Bronchial epithelial cell (primary cell): ENCODE data around the gene GNLY. TPM values are rescaled to one million over a fixed set of nuclear protein-coding genes. Genes with fewer than 3 reads are reported as not detected.

Experiments used
- DNase-seq: peaks from one replicate; pipeline ENCODE4 v3.0.0-alpha.2; 2010; ENCODE audit warnings: low read depth
- FAIRE-seq: peaks from 2 replicates; lab custom pipeline; 2011; peaks lifted over from hg19 to GRCh38; lab: Jason Lieb, UNC
- H3K27me3 ChIP-seq: 2 replicates; pipeline ENCODE4 v1.5.1; 2011; ENCODE audit warnings: low read length; ENCODE audit not compliant: control insufficient read depth, insufficient read depth
- H3K36me3 ChIP-seq: 2 replicates; pipeline ENCODE4 v1.5.1; 2011; ENCODE audit warnings: low read length; ENCODE audit not compliant: control insufficient read depth, insufficient read depth
- H3K4me3 ChIP-seq: 2 replicates; pipeline ENCODE4 v1.5.1; 2011; ENCODE audit warnings: mild to moderate bottlenecking, low read depth, low read length, control low read depth
- CTCF ChIP-seq: IDR thresholded peaks from 2 replicates; pipeline ENCODE4 v1.5.1; 2011; ENCODE audit warnings: mild to moderate bottlenecking, moderate library complexity, low read length, control low read depth, inconsistent platforms; ENCODE audit not compliant: insufficient read depth, severe bottlenecking
- total RNA-seq: library from RNA; depleted of rRNA; stranded (reverse); fragments of >200 nt; gene quantifications from 2 replicates; pipeline ENCODE4 v1.2.1, GENCODE V29; 2014

Gene GNLY
- total RNA-seq, 1 donor from 2014 or later, result not detected

GRCh38 chr2:85672456-85672855 lies 21.7 kb upstream of the GNLY start:
- no peak for TF ChIP-seq CTCF
- Histone ChIP-seq H3K36me3 (no peaks in the 10 kb centered on the region), H3K4me3 (no peak overlapping the region), H3K27me3 (peaks cover 5% of the 10 kb centered on the region)
- no peak for FAIRE-seq
- DNase-seq, result no peak

DNA sequence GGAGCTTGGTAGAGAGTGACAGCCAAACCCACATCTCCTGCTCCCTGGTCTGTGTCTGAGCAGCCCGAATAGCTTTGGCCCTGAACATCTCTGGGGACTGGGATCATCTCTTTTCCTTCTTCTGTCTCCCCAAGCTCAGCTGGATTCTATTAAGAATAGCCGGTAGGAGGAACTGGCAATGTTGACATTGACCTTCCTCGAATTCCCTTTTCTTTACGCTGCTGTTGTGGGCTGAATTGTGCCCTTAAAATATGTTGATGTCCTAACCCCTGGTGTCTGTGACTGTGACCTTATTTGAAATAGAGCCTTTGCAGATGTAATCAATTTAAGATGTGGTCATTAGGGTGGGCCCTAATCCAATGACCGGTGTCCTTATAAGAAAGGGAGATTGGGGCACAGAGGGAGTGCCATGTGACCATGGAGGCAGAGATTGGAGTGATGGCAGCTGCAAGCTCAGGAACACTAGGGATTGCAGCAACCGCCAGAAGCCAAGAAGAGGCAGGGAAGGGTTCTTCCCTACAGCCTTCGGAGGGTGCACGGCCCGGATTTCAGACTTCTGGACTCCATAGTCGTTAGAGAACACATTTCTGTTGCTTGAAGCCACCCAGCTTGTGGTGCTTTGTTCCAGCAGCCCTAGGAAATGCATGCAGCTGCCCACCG lies 20.3 kb upstream of the GNLY start:
- DNase-seq (no peak), FAIRE-seq (no peak)
- no peak overlapping the region for H3K4me3 ChIP-seq
- H3K27me3 ChIP-seq, result peaks cover 5% of the 10 kb centered on the region
- no peak for TF ChIP-seq CTCF
- H3K36me3 ChIP-seq, result no peaks in the 10 kb centered on the region

GRCh38 chr2:85674417-85674816 lies 19.7 kb upstream of the GNLY start:
- FAIRE-seq (peak; percentile 80), DNase-seq (no peak)
- TF ChIP-seq CTCF, result no peak
- H3K27me3 ChIP-seq, result peaks cover 5% of the 10 kb centered on the region
- no peak overlapping the region for H3K4me3 ChIP-seq
- no peaks in the 10 kb centered on the region for H3K36me3 ChIP-seq

DNA sequence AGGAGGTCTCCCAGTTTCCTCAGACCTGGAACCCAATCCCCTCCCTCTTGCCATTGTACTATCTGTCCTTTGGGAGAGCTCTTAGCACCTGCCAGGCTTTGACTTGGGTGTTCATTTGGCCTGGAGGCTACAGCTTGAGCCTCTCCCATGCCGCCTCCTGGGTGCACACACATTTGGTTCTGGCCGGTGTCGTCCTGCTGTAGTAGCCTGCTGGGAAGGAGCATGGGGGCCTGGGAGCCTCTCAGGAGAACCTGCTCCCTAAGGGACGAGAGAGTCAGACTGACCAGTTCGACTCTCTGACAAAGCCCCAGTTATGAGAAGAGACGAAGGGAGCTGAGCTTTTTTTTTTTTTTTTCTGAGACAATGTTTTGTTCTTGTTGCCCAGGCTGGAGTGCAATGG lies 18.7 kb upstream of the GNLY start:
- FAIRE-seq, result no peak

DNA sequence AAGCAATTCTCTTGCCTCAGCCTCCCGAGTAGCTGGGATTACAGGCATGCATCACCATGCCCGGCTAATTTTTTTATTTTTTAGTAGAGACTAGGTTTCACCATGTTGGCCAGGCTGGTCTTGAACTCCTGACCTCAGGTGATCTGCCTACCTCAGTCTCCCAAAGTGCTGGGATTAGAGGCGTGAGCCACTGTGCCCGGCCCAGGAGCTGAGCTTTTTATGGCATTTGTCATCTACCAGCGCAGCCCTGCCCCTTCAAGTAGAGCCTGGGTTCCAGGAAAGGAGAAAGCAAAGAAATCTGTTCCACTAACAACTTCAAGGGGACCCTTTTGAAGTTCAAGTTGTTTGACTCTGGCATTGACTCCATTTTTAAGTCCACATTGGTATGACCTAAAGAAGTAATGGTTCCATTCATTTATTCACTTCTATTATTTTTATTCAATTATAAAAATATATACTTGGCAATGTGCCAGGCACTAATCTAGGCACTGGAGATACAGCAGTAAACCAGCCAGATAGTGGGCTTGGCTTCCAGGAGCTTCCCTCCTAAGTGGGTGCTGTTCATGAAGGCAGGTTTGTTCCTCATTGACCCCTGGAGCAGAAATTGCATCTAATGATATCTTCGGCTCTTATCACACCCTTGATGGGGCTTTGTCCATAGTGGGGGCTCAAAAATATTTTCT lies 18.2 kb upstream of the GNLY start:
- Histone ChIP-seq H3K36me3 (no peaks in the 10 kb centered on the region), H3K4me3 (no peak overlapping the region), H3K27me3 (peaks cover 3% of the 10 kb centered on the region)
- DNase-seq, result no peak
- FAIRE-seq, result no peak
- TF ChIP-seq CTCF, result no peak

More for the DNA sequence above, 18.7 kb upstream of the GNLY start:
- TF ChIP-seq CTCF, result no peak
- Histone ChIP-seq H3K4me3 (no peak overlapping the region), H3K36me3 (no peaks in the 10 kb centered on the region), H3K27me3 (peaks cover 3% of the 10 kb centered on the region)
- no peak for DNase-seq
